HEK293 (cell line): ENCODE measurements around the gene BBS9.

ENCODE experiments used
- CTCF ChIA-PET: fragments of 350-600 bp; formaldehyde crosslinking; extraction: SDS; loops from one replicate; lab custom pipeline; 2021; ENCODE audit warnings: antibody characterized with exemption; lab: Yijun Ruan, JAX
- POLR2A ChIA-PET: fragments of 300-600 bp; formaldehyde crosslinking; extraction: SDS; loops from one replicate; lab custom pipeline; 2020; ENCODE audit warnings: antibody characterized with exemption, inconsistent platforms; lab: Yijun Ruan, JAX
- H3K27ac ChIP-seq: fragments of 200-500 bp; sonication (Bioruptor generic); 2 replicates; pipeline ENCODE4 v1.5.1; 2014; ENCODE audit warnings: low read depth, low read length, control low read depth, inconsistent platforms; ENCODE audit errors: extremely low read depth
- H3K36me3 ChIP-seq, 2 experiments: fragments of 200-500 bp in 1 of 2; sonication (Bioruptor generic) in 1 of 2; 1 replicate in 1 of 2; 2 replicates in 1 of 2; pipeline ENCODE4 v1.5.1; 2014 to 2017; ENCODE audit warnings: inconsistent platforms in 2 of 2, low read length in 2 of 2; ENCODE audit not compliant: control insufficient read depth in 2 of 2, insufficient read depth in 1 of 2
- H3K4me1 ChIP-seq: fragments of 200-500 bp; sonication (Bioruptor generic); 2 replicates; pipeline ENCODE4 v1.5.1; 2014; ENCODE audit warnings: mild to moderate bottlenecking, low read length, inconsistent platforms; ENCODE audit not compliant: control insufficient read depth, insufficient read depth
- H3K4me3 ChIP-seq: 2 replicates; pipeline ENCODE4 v1.5.1; 2011; ENCODE audit warnings: low read depth, mild to moderate bottlenecking, control low read depth, low read length, moderate library complexity
- H3K9me3 ChIP-seq: fragments of 200-500 bp; sonication (Bioruptor generic); 2 replicates; pipeline ENCODE4 v1.5.1; 2014; ENCODE audit warnings: low read depth, low read length, inconsistent platforms; ENCODE audit not compliant: control insufficient read depth, insufficient read depth
- OVOL3 ChIP-seq: fragments of 450-650 bp; formaldehyde crosslinking; IDR thresholded peaks from 2 replicates; pipeline ENCODE4 v1.5.1; 2016; ENCODE audit warnings: missing biosample characterization, missing genetic modification characterization
- PRDM1 ChIP-seq: fragments of 450-650 bp; formaldehyde crosslinking; IDR thresholded peaks from 2 replicates; pipeline ENCODE4; 2016; ENCODE audit warnings: missing biosample characterization, missing genetic modification characterization
- SCRT2 ChIP-seq: fragments of 450-650 bp; formaldehyde crosslinking; IDR thresholded peaks from 2 replicates; pipeline ENCODE4 v1.5.1; 2016; ENCODE audit warnings: missing biosample characterization, missing genetic modification characterization
- SP2 ChIP-seq: fragments of 450-650 bp; formaldehyde crosslinking; IDR thresholded peaks from 2 replicates; pipeline ENCODE4 v1.5.1; 2016; ENCODE audit warnings: missing biosample characterization, missing genetic modification characterization
- ZBTB7A ChIP-seq: fragments of 450-650 bp; formaldehyde crosslinking; IDR thresholded peaks from 2 replicates; pipeline ENCODE4 v1.5.1; 2016; ENCODE audit warnings: low read depth, missing biosample characterization, missing genetic modification characterization
- ZIC2 ChIP-seq: fragments of 450-650 bp; formaldehyde crosslinking; IDR thresholded peaks from 2 replicates; pipeline ENCODE4 v1.5.1; 2016; ENCODE audit warnings: missing biosample characterization, missing genetic modification characterization
- ZNF121 ChIP-seq: fragments of 450-650 bp; formaldehyde crosslinking; IDR thresholded peaks from 2 replicates; pipeline ENCODE4 v1.5.1; 2016; ENCODE audit warnings: missing biosample characterization, missing genetic modification characterization
- ZNF169 ChIP-seq: fragments of 450-650 bp; formaldehyde crosslinking; IDR thresholded peaks from 2 replicates; pipeline ENCODE4 v1.5.1; 2016; ENCODE audit warnings: missing biosample characterization, missing genetic modification characterization
- ZNF335 ChIP-seq: fragments of 450-650 bp; formaldehyde crosslinking; conservative IDR thresholded peaks from 2 replicates; pipeline ENCODE4 v1.5.1; 2016; ENCODE audit warnings: missing biosample characterization, missing genetic modification characterization
- ZNF366 ChIP-seq: fragments of 450-650 bp; formaldehyde crosslinking; conservative IDR thresholded peaks from 2 replicates; pipeline ENCODE4 v1.5.1; 2016; ENCODE audit warnings: missing biosample characterization, missing genetic modification characterization
- ZNF391 ChIP-seq: fragments of 450-650 bp; formaldehyde crosslinking; IDR thresholded peaks from 2 replicates; pipeline ENCODE4 v1.5.1; 2016; ENCODE audit warnings: low read depth, missing biosample characterization, missing genetic modification characterization, borderline replicate concordance
- ZNF449 ChIP-seq: fragments of 450-650 bp; formaldehyde crosslinking; IDR thresholded peaks from 2 replicates; pipeline ENCODE4 v1.5.1; 2017; ENCODE audit warnings: missing biosample characterization, mild to moderate bottlenecking, missing genetic modification characterization, moderate library complexity
- ZNF548 ChIP-seq: fragments of 450-650 bp; formaldehyde crosslinking; IDR thresholded peaks from 2 replicates; pipeline ENCODE4 v1.5.1; 2016; ENCODE audit warnings: missing biosample characterization, missing genetic modification characterization
- ZNF558 ChIP-seq: fragments of 450-650 bp; formaldehyde crosslinking; IDR thresholded peaks from 2 replicates; pipeline ENCODE4 v1.5.1; 2016; ENCODE audit warnings: missing biosample characterization, missing genetic modification characterization
- ZNF571 ChIP-seq: fragments of 450-650 bp; formaldehyde crosslinking; IDR thresholded peaks from 2 replicates; pipeline ENCODE4 v1.5.0; 2017; ENCODE audit warnings: missing biosample characterization, missing genetic modification characterization
- ZNF621 ChIP-seq: fragments of 450-650 bp; formaldehyde crosslinking; IDR thresholded peaks from 2 replicates; pipeline ENCODE4 v1.5.1; 2017; ENCODE audit warnings: missing biosample characterization, missing genetic modification characterization
- ZNF624 ChIP-seq: fragments of 450-650 bp; formaldehyde crosslinking; IDR thresholded peaks from 2 replicates; pipeline ENCODE4 v1.5.1; 2017; ENCODE audit warnings: missing biosample characterization, missing genetic modification characterization
- ZNF645 ChIP-seq: fragments of 450-650 bp; formaldehyde crosslinking; IDR thresholded peaks from 2 replicates; pipeline ENCODE4; 2016; ENCODE audit warnings: missing biosample characterization, missing genetic modification characterization
- ZNF777 ChIP-seq: fragments of 450-650 bp; formaldehyde crosslinking; IDR thresholded peaks from 2 replicates; pipeline ENCODE4 v1.5.1; 2017; ENCODE audit warnings: missing biosample characterization, missing genetic modification characterization, borderline replicate concordance
- ZSCAN18 ChIP-seq: fragments of 450-650 bp; formaldehyde crosslinking; IDR thresholded peaks from 2 replicates; pipeline ENCODE4 v1.5.1; 2016; ENCODE audit warnings: missing biosample characterization, missing genetic modification characterization

BBS9 gene

GRCh38 chr7:33127085-33127484 lies 2.3 kb upstream of the BBS9 start:
- H3K4me1 ChIP-seq = peaks cover 4% of the 10 kb centered on the region; the same call in 1 of the 2 replicates
- no peak overlapping the region for H3K27ac ChIP-seq
- ChIA-PET CTCF (interaction anchor here (1.4 kb wide), 1 partner anchor 20 kb away, joined by 3 read pairs; no protein-coding TSS in a partner anchor), POLR2A (no interaction called here)
- no peaks in the 10 kb centered on the region for H3K36me3 ChIP-seq
- TF ChIP-seq ZNF777 (tag by site-specific recombination) (no peak), ZNF121 (tag by site-specific recombination) (peak; percentile 52; the same call in 1 of the 2 replicates), ZNF558 (tag by site-specific recombination) (no peak)
- H3K9me3 ChIP-seq = no peaks in the 10 kb centered on the region
- H3K4me3 ChIP-seq = no peak overlapping the region

GRCh38 chr7:33128631-33128989 lies 754 bp upstream of the BBS9 start:
- peaks cover 4% of the 10 kb centered on the region; the same call in 1 of the 2 replicates for H3K4me1 ChIP-seq
- no peaks in the 10 kb centered on the region for H3K36me3 ChIP-seq
- peak overlapping the region; percentile 82 for H3K27ac ChIP-seq
- ChIA-PET POLR2A (interaction anchor here (1.3 kb wide), 1 partner anchor 66 kb away, joined by 4 read pairs; the partner anchor contains the start of gene NT5C3A), CTCF (no interaction called here)
- H3K4me3 ChIP-seq = peak overlapping the region; percentile 95
- no peak for TF ChIP-seq ZNF645 (tag by site-specific recombination)
- TF ChIP-seq ZNF366 = 0 out of 2 replicates have a peak, but pooled peaks have one; percentile 7
- peak; percentile 81 for TF ChIP-seq ZNF335 (tag by site-specific recombination)
- H3K9me3 ChIP-seq = no peaks in the 10 kb centered on the region

GRCh38 chr7:33129806-33130153 lies 416 bp downstream of the BBS9 start:
- Histone ChIP-seq H3K36me3 (no peaks in the 10 kb centered on the region), H3K9me3 (no peaks in the 10 kb centered on the region), H3K4me3 (peak overlapping the region; percentile 95), H3K4me1 (peaks cover 4% of the 10 kb centered on the region; the same call in 1 of the 2 replicates), H3K27ac (peak overlapping the region; percentile 82; the same call in 1 of the 2 replicates)
- ChIA-PET POLR2A (interaction anchor here (0.6 to 1.6 kb wide), 3 partner anchors 22 to 929 kb away, joined by 3 to 5 read pairs (median 4); partner anchors contain the start of gene NT5C3A), CTCF (interaction anchor here (0.6 kb wide), 1 partner anchor 329 kb away, joined by 3 read pairs; no protein-coding TSS in a partner anchor)
- TF ChIP-seq OVOL3 (no peak), ZNF777 (tag by site-specific recombination) (0 out of 2 replicates have a peak, but pooled peaks have one; percentile 3), ZNF391 (tag by site-specific recombination) (no peak), ZSCAN18 (tag by site-specific recombination) (no peak), ZNF624 (tag by site-specific recombination) (no peak)

GRCh38 chr7:33130184-33130583 lies 820 bp downstream of the BBS9 start:
- no peaks in the 10 kb centered on the region for H3K36me3 ChIP-seq
- H3K4me3 ChIP-seq = peak overlapping the region; percentile 95
- H3K9me3 ChIP-seq = no peaks in the 10 kb centered on the region
- H3K4me1 ChIP-seq = peaks cover 4% of the 10 kb centered on the region; the same call in 1 of the 2 replicates
- no peak overlapping the region for H3K27ac ChIP-seq
- peak; percentile 20; the same call in 1 of the 2 replicates for TF ChIP-seq PRDM1 (tag by site-specific recombination)
- TF ChIP-seq ZNF449 (tag by site-specific recombination) = no peak
- TF ChIP-seq ZNF571 = no peak
- no peak for TF ChIP-seq ZNF548 (tag by site-specific recombination)
- TF ChIP-seq ZNF169 = no peak
- TF ChIP-seq SCRT2 (tag by site-specific recombination) = peak; percentile 65
- TF ChIP-seq ZBTB7A (tag by site-specific recombination) = no peak
- no peak for TF ChIP-seq ZIC2 (tag by site-specific recombination)
- no peak for TF ChIP-seq SP2 (tag by site-specific recombination)
- TF ChIP-seq ZNF621 (tag by site-specific recombination) = no peak
- TF ChIP-seq, all 188 proteins: peak for 2
- CTCF ChIA-PET = interaction anchor here (0.6 kb wide), 1 partner anchor 329 kb away, joined by 3 read pairs; no protein-coding TSS in a partner anchor
- POLR2A ChIA-PET = interaction anchor here (0.6 to 1.6 kb wide), 3 partner anchors 22 to 929 kb away, joined by 3 to 5 read pairs (median 4); partner anchors contain the start of gene NT5C3A
